Stimulated activated CD4-positive, alpha-beta T cell treated with anti-CD3 and anti-CD28 coated beads, Interleukin-4, amount 100 ng/mL, for 24 hours (primary cell): ENCODE results near the gene NEMP1.
"Not testable (repeated sequence)": the region's sequence is repeated elsewhere in the genome, so short reads cannot be mapped to it uniquely, and the experiment has no call there.

Source experiments
- DNase-seq: peaks from one replicate; pipeline ENCODE4 v3.0.0-alpha.2; 2020

NEMP1 gene

GRCh38 chr12:57053146-57053545 lies 25.4 kb downstream of the NEMP1 start:
- not testable (repeated sequence) for DNase-seq

- DNase-seq: no peak
These were observed 27.6 kb downstream of the NEMP1 start for GRCh38 chr12:57051011-57051410.

GRCh38 chr12:57049890-57050289 lies 28.7 kb downstream of the NEMP1 start, which contains the start of gene MYO1A:
TSS of gene MYO1A (minus strand) at chr12:57050129. CDS start at chr12:57048323, 1,806 bp downstream.
- no peak for DNase-seq

- no peak for DNase-seq
These were observed 29.5 kb downstream of the NEMP1 start for GRCh38 chr12:57049119-57049446.

- DNase-seq: no peak
These were observed 30.0 kb downstream of the NEMP1 start for GRCh38 chr12:57048423-57049118.

GRCh38 chr12:57047981-57048380 lies 30.6 kb downstream of the NEMP1 start:
- no peak for DNase-seq

- DNase-seq: peak; percentile 48
These were observed 31.4 kb downstream of the NEMP1 start for GRCh38 chr12:57046947-57047890.

GRCh38 chr12:57046086-57046791 lies 32.4 kb downstream of the NEMP1 start:
- no peak for DNase-seq

GRCh38 chr12:57044889-57045288 lies 33.7 kb downstream of the NEMP1 start:
- no peak for DNase-seq

GRCh38 chr12:57044468-57044867 lies 34.1 kb downstream of the NEMP1 start:
- DNase-seq: no peak

- DNase-seq: no peak
These were observed 35.9 kb downstream of the NEMP1 start for GRCh38 chr12:57042695-57043094.

- no peak for DNase-seq
These were observed 37.8 kb downstream of the NEMP1 start for GRCh38 chr12:57040750-57041149.

- DNase-seq: no peak
These were observed 38.4 kb downstream of the NEMP1 start for GRCh38 chr12:57040211-57040610.

GRCh38 chr12:57039016-57039798 lies 39.4 kb downstream of the NEMP1 start:
- no peak for DNase-seq

- DNase-seq: no peak
These were observed 41.3 kb downstream of the NEMP1 start for GRCh38 chr12:57037264-57037663.

GRCh38 chr12:57033431-57033830 lies 45.2 kb downstream of the NEMP1 start:
- no peak for DNase-seq

- DNase-seq: no peak
These were observed 46.8 kb downstream of the NEMP1 start for GRCh38 chr12:57031789-57032188.

- DNase-seq: no peak
These were observed 47.4 kb downstream of the NEMP1 start for GRCh38 chr12:57031138-57031725.

GRCh38 chr12:57029457-57029856 lies 49.1 kb downstream of the NEMP1 start:
- DNase-seq: no peak

GRCh38 chr12:57027805-57028153 lies 50.8 kb downstream of the NEMP1 start:
- DNase-seq: peak; percentile 33

- DNase-seq: no peak
These were observed 51.4 kb downstream of the NEMP1 start for GRCh38 chr12:57027011-57027804.
